LNCaP clone FGC (cell line): ENCODE measurements around the gene UCN.

Experiments used
- DNase-seq: peaks from one replicate; pipeline ENCODE4 v3.0.0-alpha.2; 2011; ENCODE audit warnings: low read depth
- H3K4me3 ChIP-seq: 2 replicates; pipeline ENCODE4 v1.5.1; 2011; ENCODE audit warnings: mild to moderate bottlenecking, low read depth, low read length, control low read depth
- TF ChIP-seq, protein P1 (sequence below): IDR thresholded peaks from 2 replicates; pipeline ENCODE4 v1.5.1; 2012; ENCODE audit warnings: mild to moderate bottlenecking; ENCODE audit not compliant: control insufficient read depth, insufficient read depth; ENCODE audit errors: extremely low read depth

Gene UCN

DNA sequence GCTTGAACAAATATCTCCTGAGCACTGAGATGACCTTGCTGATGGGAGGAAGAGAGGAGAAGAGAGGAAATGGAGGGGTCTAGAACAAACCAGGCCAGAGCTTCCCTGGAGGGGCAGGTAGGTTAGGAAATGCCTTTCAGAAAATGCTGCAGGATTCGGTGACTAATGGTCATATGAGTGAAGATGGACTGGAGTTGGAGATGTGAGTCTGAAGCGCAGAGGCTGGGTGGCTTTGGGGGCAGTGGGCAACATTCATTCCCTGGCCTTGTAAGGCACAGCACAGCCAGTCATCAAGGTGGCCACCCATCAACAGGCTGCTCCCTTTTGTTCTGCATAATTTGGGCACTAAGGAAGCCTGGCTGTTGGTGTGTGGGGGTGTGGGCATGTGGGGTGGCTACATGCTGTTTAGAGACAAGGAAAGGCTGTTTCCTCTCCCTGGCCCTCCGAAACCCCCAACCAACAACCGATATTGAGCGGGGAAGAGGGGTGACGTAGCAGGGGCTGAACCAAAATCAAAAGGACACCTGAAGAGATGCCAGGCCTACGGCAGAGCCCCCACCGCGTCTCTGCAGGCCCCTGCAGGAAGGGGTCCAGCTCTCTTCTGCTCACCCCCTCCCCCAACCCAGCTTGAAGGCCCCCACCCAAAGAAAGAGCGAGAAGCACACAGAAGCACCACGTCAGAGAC is 46.9 kb downstream of the UCN start:
- TF ChIP-seq, protein P1, sequence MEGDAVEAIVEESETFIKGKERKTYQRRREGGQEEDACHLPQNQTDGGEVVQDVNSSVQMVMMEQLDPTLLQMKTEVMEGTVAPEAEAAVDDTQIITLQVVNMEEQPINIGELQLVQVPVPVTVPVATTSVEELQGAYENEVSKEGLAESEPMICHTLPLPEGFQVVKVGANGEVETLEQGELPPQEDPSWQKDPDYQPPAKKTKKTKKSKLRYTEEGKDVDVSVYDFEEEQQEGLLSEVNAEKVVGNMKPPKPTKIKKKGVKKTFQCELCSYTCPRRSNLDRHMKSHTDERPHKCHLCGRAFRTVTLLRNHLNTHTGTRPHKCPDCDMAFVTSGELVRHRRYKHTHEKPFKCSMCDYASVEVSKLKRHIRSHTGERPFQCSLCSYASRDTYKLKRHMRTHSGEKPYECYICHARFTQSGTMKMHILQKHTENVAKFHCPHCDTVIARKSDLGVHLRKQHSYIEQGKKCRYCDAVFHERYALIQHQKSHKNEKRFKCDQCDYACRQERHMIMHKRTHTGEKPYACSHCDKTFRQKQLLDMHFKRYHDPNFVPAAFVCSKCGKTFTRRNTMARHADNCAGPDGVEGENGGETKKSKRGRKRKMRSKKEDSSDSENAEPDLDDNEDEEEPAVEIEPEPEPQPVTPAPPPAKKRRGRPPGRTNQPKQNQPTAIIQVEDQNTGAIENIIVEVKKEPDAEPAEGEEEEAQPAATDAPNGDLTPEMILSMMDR = no peak
- no peak for DNase-seq
- H3K4me3 ChIP-seq = no peak overlapping the region

DNA sequence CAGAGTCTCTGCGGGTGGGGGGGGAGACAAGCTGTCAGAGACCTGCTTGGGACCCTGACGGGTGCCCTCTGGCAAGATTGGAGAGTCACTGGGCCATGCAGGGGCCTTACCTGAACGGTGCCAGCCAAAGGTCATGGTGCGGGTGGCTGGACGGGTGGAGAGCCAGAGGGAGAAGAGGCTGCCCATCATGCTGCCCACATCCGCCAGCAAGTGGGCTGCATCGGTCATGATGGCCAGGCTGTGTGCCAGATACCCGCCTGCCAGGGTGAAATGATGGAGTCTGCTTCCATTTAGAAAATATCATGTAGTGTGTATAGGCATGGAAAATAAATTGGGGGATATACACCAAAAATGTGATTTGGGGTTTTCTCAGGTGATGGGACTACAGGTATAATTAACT is 50.2 kb downstream of the UCN start:
- TF ChIP-seq, protein P1 = no peak
- H3K4me3 ChIP-seq = no peak overlapping the region
- DNase-seq = no peak
